Fibroblast of lung (primary cell): Measurements from ENCODE around the gene PPP1CC. TPM values are rescaled to one million over a fixed set of nuclear protein-coding genes. Genes with fewer than 3 reads are reported as not detected.

ENCODE experiments used
- DNase-seq, 2 donors: peaks; one replicate each; pipeline versions ENCODE4 v3.0.0 to v3.0.0-alpha.2; 2010; ENCODE audit warnings: low read depth in 2 of 2
- H2AFZ ChIP-seq: 2 replicates; pipeline ENCODE4 v1.5.1; 2012; ENCODE audit warnings: low read length, control low read depth, inconsistent platforms
- H3K27ac ChIP-seq: 2 replicates; pipeline ENCODE4 v1.5.1; 2011; ENCODE audit warnings: low read length, control low read depth; ENCODE audit not compliant: insufficient read depth
- H3K27me3 ChIP-seq: 2 replicates; pipeline ENCODE4 v1.5.1; 2011; ENCODE audit warnings: mild to moderate bottlenecking, low read length; ENCODE audit not compliant: control insufficient read depth, insufficient read depth
- H3K36me3 ChIP-seq: 2 replicates; pipeline ENCODE4 v1.5.1; 2011; ENCODE audit warnings: low read length; ENCODE audit not compliant: control insufficient read depth, insufficient read depth
- H3K4me1 ChIP-seq: 2 replicates; pipeline ENCODE4 v1.5.1; 2011; ENCODE audit warnings: low read length; ENCODE audit not compliant: control insufficient read depth, insufficient read depth; ENCODE audit errors: extremely low read depth
- H3K4me2 ChIP-seq: 2 replicates; pipeline ENCODE4 v1.5.1; 2011; ENCODE audit warnings: low read length, control low read depth; ENCODE audit not compliant: insufficient read depth; ENCODE audit errors: extremely low read depth
- H3K4me3 ChIP-seq, 4 experiments: fragments of 200-600 bp in 1 of 4; sonication (generic) in 1 of 4; replicated peaks in 1 of 4; 2 replicates each; pipeline ENCODE4 v1.5.1; 2011 to 2016; ENCODE audit warnings: low read length in 4 of 4, low read depth in 3 of 4, mild to moderate bottlenecking in 3 of 4, control low read depth in 2 of 4, inconsistent platforms in 1 of 4, mixed read lengths in 1 of 4; ENCODE audit not compliant: insufficient read depth in 1 of 4; ENCODE audit errors: control extremely low read depth in 1 of 4
- H3K79me2 ChIP-seq: 2 replicates; pipeline ENCODE4 v1.5.1; 2012; ENCODE audit warnings: mild to moderate bottlenecking, low read length, inconsistent platforms; ENCODE audit not compliant: control insufficient read depth, insufficient read depth
- H3K9ac ChIP-seq: 2 replicates; pipeline ENCODE4 v1.5.1; 2011; ENCODE audit warnings: mild to moderate bottlenecking, low read length, control low read depth; ENCODE audit not compliant: insufficient read depth
- H3K9me3 ChIP-seq: 2 replicates; pipeline ENCODE4 v1.5.1; 2012; ENCODE audit warnings: low read depth, low read length; ENCODE audit not compliant: control insufficient read depth, insufficient read depth
- H4K20me1 ChIP-seq: 2 replicates; pipeline ENCODE4 v1.5.1; 2011; ENCODE audit warnings: low read length; ENCODE audit not compliant: control insufficient read depth, insufficient read depth; ENCODE audit errors: extremely low read depth
- EZH2 ChIP-seq: IDR thresholded peaks from 2 replicates; pipeline ENCODE4 v1.5.1; 2012; ENCODE audit warnings: low read length, control low read depth, mild to moderate bottlenecking; ENCODE audit errors: missing control alignments
- polyA plus RNA-seq, 2 donors: library from polyadenylated mRNA; depleted of rRNA in 1 of 2; stranded (reverse) in 1 of 2; unstranded in 1 of 2; fragments of >200 nt; gene quantifications; 2 replicates each; pipeline ENCODE4 v1.2.1, GENCODE V29; 2011 to 2012; ENCODE audit warnings: missing spikeins in 1 of 2
- total RNA-seq: library from RNA; depleted of rRNA; stranded (reverse); fragments of >200 nt; gene quantifications from 2 replicates; pipeline ENCODE4 v1.2.1, GENCODE V29; 2014
- TF ChIP-seq, protein P1 (sequence below), 2 donors: IDR thresholded peaks in 1 of 2; conservative IDR thresholded peaks in 1 of 2; 1 replicate in 1 of 2; 2 replicates in 1 of 2; pipeline ENCODE4 v1.5.1; 2011 to 2012; ENCODE audit warnings: low read length in 2 of 2, control low read depth in 1 of 2, inconsistent platforms in 1 of 2, low read depth in 1 of 2, mild to moderate bottlenecking in 1 of 2

The PPP1CC gene
- total and polyA plus RNA-seq, 2 donors (not counting 1 experiment from before 2014, with no cell fraction given), result 110 to 112 TPM

DNA sequence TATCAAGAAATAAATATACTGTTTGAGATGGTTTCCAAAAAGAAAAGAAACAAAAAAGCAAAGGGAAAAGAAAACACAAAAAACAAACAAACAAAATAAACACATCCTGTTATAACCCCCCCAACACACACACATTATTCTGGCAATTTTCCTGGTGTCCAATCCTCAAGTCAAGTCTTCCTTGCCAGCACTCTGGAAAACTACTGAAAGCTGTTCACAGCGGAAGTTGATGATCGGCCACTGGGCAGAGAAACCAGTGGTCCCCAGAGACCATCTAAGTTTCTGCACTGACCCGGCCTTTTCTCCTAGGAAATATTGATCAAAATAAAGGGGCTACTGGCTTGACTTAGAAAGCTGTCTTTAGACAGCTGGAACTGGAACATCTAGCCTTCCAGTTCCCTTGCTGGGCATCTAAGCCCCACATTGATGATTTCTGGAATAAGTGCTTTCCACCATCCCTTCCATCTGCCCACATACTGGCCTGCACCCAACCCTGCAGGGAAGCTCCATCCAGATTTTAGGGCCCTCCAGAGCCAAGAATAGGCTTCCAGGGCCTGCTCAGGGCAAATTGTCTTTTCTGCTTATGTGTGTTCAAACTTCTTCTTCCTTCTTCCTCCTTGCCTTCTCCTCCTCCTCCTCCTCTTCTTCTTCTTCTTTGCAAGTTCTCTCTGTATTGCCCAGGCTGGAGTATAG is 11.6 kb upstream of the PPP1CC start:
- no peak for DNase-seq
- no peak overlapping the region for H2AFZ ChIP-seq

DNA sequence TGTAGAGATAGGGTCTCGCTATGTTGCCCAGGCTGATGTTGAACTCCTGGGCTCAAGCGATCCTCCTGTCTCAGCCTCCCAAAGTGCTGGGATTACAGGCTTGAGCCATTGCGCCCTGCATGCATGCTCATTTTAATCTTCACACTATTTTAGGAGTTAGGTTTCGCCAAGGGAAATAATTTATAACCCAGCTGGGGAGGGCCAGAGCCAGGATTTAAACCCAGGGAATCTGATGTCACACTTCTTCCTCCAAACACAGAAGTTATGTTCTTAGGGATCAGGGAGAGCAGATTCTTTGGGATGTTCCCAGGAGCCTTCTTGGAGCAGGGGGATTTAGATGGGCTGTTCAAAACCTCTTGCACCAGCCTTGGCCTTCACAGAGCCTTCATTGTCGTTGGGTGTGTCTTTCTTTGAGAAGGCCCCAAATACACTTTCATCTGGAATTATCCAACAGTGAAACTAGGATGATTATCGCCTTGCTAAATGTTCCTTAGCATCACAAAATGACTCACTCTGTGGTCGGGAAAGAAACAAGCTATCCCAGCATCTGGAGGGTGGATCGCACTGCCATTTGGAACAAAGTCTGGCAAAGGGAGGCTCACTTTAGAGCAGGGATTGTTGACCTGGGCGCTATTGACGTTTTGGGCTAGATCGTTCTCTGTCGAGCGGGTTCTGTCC is 8.2 kb upstream of the PPP1CC start:
- Histone ChIP-seq H3K79me2 (no peaks in the 10 kb centered on the region), H3K4me1 (no peaks in the 10 kb centered on the region), H3K27ac (no peak overlapping the region), H2AFZ (no peak overlapping the region), H4K20me1 (no peaks in the 10 kb centered on the region), H3K36me3 (no peaks in the 10 kb centered on the region), H3K27me3 (no peaks in the 10 kb centered on the region), H3K4me3 (no peak overlapping the region), H3K9ac (no peak overlapping the region), H3K4me2 (no peak overlapping the region), H3K9me3 (no peaks in the 10 kb centered on the region)
- TF ChIP-seq, protein P1, sequence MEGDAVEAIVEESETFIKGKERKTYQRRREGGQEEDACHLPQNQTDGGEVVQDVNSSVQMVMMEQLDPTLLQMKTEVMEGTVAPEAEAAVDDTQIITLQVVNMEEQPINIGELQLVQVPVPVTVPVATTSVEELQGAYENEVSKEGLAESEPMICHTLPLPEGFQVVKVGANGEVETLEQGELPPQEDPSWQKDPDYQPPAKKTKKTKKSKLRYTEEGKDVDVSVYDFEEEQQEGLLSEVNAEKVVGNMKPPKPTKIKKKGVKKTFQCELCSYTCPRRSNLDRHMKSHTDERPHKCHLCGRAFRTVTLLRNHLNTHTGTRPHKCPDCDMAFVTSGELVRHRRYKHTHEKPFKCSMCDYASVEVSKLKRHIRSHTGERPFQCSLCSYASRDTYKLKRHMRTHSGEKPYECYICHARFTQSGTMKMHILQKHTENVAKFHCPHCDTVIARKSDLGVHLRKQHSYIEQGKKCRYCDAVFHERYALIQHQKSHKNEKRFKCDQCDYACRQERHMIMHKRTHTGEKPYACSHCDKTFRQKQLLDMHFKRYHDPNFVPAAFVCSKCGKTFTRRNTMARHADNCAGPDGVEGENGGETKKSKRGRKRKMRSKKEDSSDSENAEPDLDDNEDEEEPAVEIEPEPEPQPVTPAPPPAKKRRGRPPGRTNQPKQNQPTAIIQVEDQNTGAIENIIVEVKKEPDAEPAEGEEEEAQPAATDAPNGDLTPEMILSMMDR (conservative IDR thresholded peaks at IDR 0.05 in 1 of 2, IDR thresholded peaks at IDR 0.05 in 1 of 2; ENCODE audit: low read depth in 1 of 2, low read length in 2 of 2), result no peak
- no peak for TF ChIP-seq EZH2
- peak; percentile 46 to 65 for DNase-seq

More for the DNA sequence above, 11.6 kb upstream of the PPP1CC start:
- TF ChIP-seq, protein P1 (conservative IDR thresholded peaks at IDR 0.05 in 1 of 2, IDR thresholded peaks at IDR 0.05 in 1 of 2; ENCODE audit: low read depth in 1 of 2, low read length in 2 of 2), result no peak
- no peak for TF ChIP-seq EZH2
- no peak overlapping the region for H3K4me3 ChIP-seq
- H3K27me3 ChIP-seq, result no peaks in the 10 kb centered on the region
- no peak overlapping the region for H3K4me2 ChIP-seq
- no peak overlapping the region for H3K9ac ChIP-seq
- H4K20me1 ChIP-seq, result no peaks in the 10 kb centered on the region
- H3K79me2 ChIP-seq, result no peaks in the 10 kb centered on the region
- no peaks in the 10 kb centered on the region for H3K36me3 ChIP-seq
- no peaks in the 10 kb centered on the region for H3K4me1 ChIP-seq
- no peak overlapping the region for H3K27ac ChIP-seq
- H3K9me3 ChIP-seq, result no peaks in the 10 kb centered on the region

DNA sequence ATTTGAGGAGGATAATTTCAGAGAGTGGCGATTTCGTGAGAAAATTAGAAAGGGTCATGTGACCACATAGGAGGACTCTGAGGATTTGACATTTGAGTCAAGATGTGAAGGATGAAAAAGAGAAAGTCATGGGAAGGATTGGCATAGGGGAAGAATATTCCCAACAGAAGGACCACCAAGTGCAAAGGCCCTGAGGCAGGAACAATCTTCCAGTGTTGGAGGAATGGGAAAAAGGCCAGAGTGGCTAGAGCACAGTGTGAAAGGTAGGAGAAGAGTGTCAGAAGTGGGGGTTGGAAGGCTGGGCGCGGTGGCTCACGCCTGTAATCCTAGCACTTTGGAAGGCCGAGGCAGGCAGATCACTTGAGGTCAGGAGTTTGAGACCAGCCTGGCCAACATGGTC is 3.9 kb upstream of the PPP1CC start:
- H3K4me3 ChIP-seq, result no peak overlapping the region

More for the DNA sequence above, 3.9 kb upstream of the PPP1CC start:
- TF ChIP-seq, protein P1 (conservative IDR thresholded peaks at IDR 0.05 in 1 of 2, IDR thresholded peaks at IDR 0.05 in 1 of 2; ENCODE audit: low read depth in 1 of 2, low read length in 2 of 2), result no peak
- no peak for TF ChIP-seq EZH2
- Histone ChIP-seq H3K36me3 (no peaks in the 10 kb centered on the region), H3K4me2 (no peak overlapping the region), H3K4me1 (peaks cover 8% of the 10 kb centered on the region), H3K9me3 (no peaks in the 10 kb centered on the region), H4K20me1 (no peaks in the 10 kb centered on the region), H3K27ac (no peak overlapping the region), H2AFZ (no peak overlapping the region), H3K27me3 (no peaks in the 10 kb centered on the region), H3K9ac (no peak overlapping the region), H3K79me2 (peaks cover 10% of the 10 kb centered on the region)
- DNase-seq, result no peak
